HG03196 (cell line): ENCODE results near the gene CDK17.
"Not testable (repeated sequence)": the region's sequence is repeated elsewhere in the genome, so short reads cannot be mapped to it uniquely, and the experiment has no call there.

Experiments used
- ATAC-seq: cut with Tn5 transposase; IDR thresholded peaks from one replicate; pipeline ENCODE4 v1.9.1; 2021; ENCODE audit not compliant: unreplicated experiment

Gene CDK17

GRCh38 chr12:96399919-96400630 lies at the start of gene CDK17:
CDK17 (minus strand) TSS chr12:96400439; CDS start chr12:96334836, 65,603 bp downstream.
- ATAC-seq = peak; percentile 55

DNA sequence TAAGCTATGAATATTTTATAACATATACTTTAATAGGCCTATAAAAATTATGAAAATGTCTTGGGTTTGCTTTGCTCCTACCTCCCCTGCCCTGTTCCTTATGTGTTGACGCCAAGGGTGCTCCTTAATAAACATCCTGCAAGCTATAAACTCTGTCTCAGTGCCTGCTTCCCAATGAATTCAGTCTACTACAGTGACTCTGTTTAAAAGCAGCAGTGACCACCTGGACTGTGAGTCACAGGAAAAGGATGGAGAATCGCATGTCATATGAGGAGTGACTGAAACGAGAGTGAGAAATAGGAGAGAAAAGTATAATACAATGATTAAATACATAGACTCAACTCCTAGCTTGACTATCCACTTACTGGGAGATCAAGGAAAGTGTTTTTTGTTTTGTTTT lies 48.1 kb upstream of the CDK17 start:
- ATAC-seq = no peak

DNA sequence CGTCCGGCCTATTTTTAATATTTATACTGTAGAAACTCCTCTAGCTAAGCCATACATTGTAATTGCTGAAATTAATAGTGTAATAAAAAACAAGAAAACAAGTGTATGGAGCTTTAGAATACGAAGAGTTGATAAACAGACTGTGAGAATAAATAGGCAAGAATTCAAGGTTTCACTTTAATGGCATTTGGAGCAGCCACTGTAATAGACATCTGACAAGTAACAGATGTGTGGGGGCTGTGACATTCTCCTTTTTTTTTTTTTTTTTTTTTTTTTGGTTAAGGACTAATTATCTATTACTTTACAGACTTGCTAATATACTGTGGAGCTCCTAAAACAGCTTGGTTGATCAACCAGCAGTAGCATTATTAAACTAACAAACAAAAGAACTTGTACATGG lies 47.0 kb upstream of the CDK17 start:
- ATAC-seq = no peak

DNA sequence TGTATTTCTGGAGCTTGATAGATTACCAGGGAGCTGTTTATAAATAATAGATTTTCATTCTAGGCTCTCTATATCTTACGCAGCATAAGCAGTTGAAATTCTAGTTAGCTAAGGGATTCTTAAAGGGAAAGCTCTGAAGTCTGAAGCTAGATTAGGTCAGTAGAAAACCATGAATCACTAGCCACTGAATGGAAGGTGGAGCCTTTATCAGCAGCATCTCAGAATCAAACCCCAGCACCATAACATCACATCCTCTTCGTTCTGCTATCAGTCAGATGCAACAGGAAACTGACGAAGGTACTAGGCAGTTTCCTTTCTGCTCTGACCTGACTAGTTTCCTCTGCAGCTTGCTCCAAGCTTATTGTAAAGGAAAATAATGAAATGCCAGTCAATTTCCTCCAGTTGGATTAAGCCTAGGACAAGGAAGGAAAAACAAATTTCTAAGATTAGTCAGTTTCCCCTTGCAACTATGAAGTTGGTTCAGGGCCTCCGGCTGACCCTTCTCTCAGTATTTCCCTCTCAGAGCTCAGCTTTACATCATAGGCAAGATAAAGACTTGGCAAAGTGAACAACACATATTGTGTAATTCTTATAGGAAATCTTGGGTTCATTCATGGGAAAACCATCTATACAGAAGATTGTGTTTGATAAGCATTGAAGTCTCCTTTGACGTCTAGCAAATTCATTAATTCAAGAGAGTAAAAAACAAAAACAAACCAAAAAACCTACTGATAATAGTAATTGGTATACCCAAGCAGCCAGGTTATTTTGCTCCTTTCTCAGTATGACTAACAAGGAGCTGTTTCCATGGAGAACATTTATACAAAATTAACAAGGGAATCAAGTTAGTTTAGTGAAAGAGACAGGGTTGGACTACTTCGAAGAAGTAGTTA lies 45.7 kb upstream of the CDK17 start:
- ATAC-seq = peak; percentile 97

DNA sequence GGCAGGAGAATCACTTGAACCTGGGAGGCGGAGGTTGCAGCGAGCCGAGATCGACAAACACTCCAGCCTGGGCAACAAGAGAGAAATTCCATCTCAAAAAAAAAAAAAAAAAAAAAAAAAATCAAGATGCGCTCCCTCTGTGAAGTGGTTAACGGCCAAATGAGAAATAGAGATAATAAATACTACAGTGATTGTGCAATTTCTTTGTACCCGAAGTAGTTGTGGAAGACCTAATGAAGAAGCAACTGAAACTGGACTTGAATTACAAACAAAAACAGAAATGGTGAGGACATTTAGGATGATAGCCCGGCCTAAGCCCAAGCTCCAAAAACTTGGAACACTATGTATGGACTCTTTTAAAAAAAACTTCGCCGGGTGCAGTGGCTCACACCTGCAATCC lies 44.2 kb upstream of the CDK17 start:
- ATAC-seq = no peak

DNA sequence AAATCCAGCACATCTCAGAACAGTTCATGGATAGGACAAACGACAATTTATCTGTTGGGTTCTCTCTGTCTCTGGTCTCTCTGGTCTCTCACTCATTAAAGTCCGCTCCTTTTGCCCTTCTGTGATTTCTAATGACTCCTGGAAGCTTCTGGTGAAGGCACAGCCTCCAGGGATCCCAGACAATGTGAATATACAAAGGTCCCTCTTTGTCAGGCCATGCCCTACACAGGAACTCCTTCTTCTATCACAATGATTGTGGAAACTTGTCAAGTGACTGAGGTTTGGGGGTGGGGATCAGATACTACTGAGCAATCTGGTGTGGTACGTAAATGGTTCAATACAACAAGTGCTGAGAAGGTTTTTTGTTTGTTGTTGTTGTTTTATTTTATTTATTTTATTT lies 42.7 kb upstream of the CDK17 start:
- no peak for ATAC-seq

GRCh38 chr12:96441816-96442215 lies 41.6 kb upstream of the CDK17 start:
- no peak for ATAC-seq

DNA sequence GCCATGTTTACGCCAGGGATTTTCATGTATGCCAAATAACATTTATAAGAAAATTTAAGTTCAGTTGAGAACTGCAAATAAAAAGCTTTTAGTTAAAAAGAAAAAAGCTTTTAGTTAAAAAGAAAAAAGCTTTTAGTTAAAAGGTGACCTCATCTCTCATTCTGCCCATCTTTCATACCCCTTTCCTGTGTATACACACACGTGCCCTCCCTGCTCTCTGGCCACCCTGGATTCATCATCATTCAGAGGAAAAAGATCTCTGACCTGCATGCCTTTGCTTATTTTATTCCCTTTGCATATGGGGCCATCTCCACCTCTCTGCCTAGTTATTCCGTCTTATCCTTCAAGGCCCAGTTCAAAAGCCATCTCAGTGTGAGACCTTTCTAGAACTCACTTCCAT lies 38.1 kb upstream of the CDK17 start:
- no peak for ATAC-seq

- ATAC-seq = no peak
These were observed 36.9 kb upstream of the CDK17 start for GRCh38 chr12:96437171-96437445.

- ATAC-seq = no peak
These were observed 36.3 kb upstream of the CDK17 start for GRCh38 chr12:96436366-96437170.

DNA sequence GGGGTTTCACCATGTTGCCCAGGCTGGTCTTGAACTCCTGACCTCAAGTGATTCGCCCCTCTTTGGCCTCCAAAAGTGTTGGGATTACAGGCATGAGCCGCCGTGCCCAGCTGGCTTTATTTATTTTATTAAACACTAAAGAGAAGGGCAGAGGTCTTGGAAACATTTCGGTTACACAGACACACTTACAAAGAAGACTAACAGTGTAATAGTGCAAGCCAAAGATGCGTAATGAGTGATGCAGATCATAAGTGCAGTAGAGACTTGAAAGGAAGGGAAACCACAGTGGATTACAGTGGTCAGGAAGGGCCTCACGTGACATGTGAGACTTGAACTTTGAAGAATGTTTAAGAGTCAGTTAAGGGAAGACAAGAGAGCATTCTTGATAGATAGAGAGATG lies 33.9 kb upstream of the CDK17 start:
- ATAC-seq = peak; percentile 56

DNA sequence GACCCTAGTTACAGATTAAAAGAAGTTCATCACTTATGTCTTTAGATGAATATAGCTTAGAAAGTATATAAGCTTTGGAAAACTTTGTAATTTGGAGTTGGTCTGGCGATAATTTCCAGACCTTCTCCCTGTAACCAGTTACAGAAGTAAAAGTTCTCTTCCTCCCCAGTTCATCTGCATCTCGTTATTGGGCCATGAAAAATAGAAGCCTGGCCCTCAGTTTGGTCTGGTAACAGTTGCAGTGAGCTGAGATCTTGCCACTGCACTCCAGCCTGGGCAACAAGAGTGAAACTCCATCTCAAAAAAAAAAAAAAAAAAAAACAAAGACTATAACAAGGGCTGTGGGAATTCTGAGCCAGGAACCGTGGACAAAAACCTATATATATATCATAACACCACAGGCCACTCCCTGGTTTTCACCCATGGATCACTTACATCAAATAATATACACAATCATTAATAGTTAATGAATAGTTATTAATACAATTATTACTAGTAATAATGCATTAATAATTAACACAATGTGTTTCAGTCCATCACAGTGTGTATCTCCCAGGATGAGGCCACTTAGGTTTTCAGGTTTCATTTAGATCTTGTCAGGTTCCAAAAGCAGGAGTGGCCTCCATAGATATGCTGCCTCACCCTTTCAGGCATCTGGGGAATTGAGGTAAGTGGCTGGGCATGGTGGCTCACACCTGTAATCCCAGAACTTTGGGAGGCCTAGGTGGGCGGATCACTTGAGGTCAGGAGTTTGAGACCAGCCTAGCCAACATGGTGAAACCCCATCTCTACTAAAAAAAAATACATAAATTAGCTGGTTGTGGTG lies 32.5 kb upstream of the CDK17 start:
- ATAC-seq = not testable (repeated sequence)

- no peak for ATAC-seq
These were observed 30.8 kb upstream of the CDK17 start for GRCh38 chr12:96431067-96431466.

DNA sequence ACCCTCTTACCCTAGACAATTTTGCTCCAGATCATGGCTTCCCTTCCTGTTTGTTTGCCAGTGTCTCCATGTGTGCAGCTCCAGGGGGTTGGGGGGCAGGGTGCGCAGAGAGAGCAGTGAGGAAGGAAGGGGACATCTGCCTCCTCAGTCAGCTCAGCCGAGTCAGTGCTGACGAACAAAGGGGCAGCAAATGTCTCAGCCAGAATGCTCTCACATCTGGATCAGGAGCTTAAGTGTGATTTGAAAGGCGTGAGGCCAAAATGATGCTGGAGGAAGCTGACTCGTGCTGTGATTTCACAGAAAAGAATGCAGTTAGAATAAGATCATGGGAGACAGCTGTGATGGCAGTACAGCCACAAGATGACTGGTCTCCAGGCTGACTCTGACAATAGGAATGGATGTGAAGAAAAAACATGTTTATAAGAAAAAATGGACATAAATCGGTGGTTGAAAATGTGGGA lies 27.1 kb upstream of the CDK17 start:
- no peak for ATAC-seq

DNA sequence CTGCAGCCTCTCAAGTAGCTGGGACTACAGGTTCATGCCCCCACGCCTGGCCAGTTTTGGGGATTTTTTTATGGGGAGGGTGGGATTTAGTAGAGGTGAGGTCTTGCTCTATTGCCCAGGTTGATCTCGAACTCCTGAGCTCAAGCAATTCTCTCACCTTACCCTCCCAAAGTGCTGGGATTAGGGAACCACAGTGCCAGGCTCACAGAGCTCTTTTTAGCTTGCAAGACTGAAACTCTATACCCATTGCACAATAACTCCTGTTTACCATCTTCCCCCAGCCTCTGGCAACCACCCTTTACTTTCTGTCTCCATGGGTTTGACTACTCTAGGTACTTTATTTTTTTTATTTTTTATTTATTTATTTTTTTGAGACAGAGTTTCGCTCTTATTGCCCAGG lies 25.7 kb upstream of the CDK17 start:
- ATAC-seq = no peak

DNA sequence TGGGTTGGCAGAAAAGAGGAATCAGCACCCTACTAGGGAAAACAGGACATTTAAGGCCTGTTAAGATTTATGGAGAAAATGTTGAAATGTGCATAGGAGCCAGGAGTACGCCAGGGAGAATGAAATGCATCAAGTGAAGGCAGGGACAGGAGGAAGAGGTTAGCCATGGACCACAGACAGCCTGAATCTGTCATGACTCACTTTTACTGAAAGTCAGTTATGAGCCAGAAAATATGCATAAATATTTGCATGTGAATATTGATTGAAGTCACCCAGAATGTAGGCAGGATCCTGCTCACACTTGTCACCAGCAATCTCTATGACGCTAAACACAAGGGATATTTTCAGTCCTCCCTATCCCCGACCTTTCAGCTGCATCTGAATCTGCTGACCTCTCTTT lies 25.1 kb upstream of the CDK17 start:
- ATAC-seq = no peak

GRCh38 chr12:96424601-96425000 lies 24.4 kb upstream of the CDK17 start:
- ATAC-seq = no peak

GRCh38 chr12:96422192-96422591 lies 22.0 kb upstream of the CDK17 start:
- ATAC-seq = no peak

GRCh38 chr12:96421014-96421413 lies 20.8 kb upstream of the CDK17 start:
- ATAC-seq = no peak

DNA sequence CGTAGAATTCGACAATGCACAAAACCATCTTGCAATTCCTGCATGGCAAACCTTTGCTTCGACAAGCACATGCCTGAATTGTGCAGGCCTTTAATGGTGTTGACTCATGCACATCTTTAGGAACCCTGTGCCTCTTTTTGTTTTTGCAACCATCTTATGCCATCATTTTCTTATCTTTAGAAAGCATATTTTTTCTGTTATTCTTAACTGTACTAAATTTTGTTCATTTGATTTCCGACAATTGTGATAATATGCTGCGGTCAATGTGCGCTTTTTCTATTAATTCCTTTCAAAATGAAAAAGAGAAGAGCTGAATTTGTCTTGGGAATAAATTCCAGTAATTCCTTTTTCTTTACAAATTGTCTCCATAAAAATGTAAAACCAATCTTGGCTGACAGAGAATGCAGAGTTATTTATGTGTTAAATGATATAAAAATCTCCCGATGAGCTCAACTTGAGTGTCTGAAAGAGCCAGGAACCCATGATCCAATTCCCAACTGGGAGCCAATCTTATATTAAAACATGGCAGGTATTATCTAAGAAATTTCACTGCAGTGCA lies 20.1 kb upstream of the CDK17 start:
- ATAC-seq = no peak
